ENCODE data around the gene TSPAN18. TPM values are rescaled to one million over a fixed set of nuclear protein-coding genes. Genes with fewer than 3 reads are reported as not detected.

Gene TSPAN18
- total RNA-seq, 4 donors from 2014 or later = 27.7 to 70.1 (median 50.2) TPM

GRCh38 chr11:44876906-44877305, 150.1 kb downstream of the TSPAN18 start:
- intact Hi-C loops (cut with DNase I) = no loop called here
- no peaks in the 10 kb centered on the region for H3K27me3 ChIP-seq
- TF ChIP-seq POLR2AphosphoS5 (IDR thresholded peaks at IDR 0.05) = no peak
- no peak for TF ChIP-seq EP300 (IDR thresholded peaks at IDR 0.05)
- TF ChIP-seq, protein P1, sequence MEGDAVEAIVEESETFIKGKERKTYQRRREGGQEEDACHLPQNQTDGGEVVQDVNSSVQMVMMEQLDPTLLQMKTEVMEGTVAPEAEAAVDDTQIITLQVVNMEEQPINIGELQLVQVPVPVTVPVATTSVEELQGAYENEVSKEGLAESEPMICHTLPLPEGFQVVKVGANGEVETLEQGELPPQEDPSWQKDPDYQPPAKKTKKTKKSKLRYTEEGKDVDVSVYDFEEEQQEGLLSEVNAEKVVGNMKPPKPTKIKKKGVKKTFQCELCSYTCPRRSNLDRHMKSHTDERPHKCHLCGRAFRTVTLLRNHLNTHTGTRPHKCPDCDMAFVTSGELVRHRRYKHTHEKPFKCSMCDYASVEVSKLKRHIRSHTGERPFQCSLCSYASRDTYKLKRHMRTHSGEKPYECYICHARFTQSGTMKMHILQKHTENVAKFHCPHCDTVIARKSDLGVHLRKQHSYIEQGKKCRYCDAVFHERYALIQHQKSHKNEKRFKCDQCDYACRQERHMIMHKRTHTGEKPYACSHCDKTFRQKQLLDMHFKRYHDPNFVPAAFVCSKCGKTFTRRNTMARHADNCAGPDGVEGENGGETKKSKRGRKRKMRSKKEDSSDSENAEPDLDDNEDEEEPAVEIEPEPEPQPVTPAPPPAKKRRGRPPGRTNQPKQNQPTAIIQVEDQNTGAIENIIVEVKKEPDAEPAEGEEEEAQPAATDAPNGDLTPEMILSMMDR (IDR thresholded peaks at IDR 0.05) = no peak
- TF ChIP-seq POLR2A (IDR thresholded peaks at IDR 0.05; ENCODE audit: low read depth) = no peak
- 82% methylated on average over 8 of the region's 12 CpGs for WGBS
- H3K36me3 ChIP-seq = peaks cover 0 to 5% (median 0%) of the 10 kb centered on the region in 4 donors
- peaks cover 0 to 42% (median 29%) of the 10 kb centered on the region in 4 donors for H3K4me1 ChIP-seq
- H3K9me3 ChIP-seq = no peaks in the 10 kb centered on the region
- DNase-seq (ENCODE audit: extremely low spot score) = no peak
- no peak overlapping the region for H3K4me3 ChIP-seq
- H3K27ac ChIP-seq (replicated peaks in 1 of 4) = no peak overlapping the region

- WGBS = 58% methylated on average over 17 of the region's 26 CpGs
- no peak for TF ChIP-seq POLR2A (IDR thresholded peaks at IDR 0.05; ENCODE audit: low read depth)
- TF ChIP-seq EP300 (IDR thresholded peaks at IDR 0.05) = no peak
- H3K4me3 ChIP-seq = peak overlapping the region; percentile 11 to 41 (median 29)
- no peaks in the 10 kb centered on the region for H3K27me3 ChIP-seq
- peak overlapping the region in 2 of 4 donors; percentile 43 to 58 for H3K27ac ChIP-seq (replicated peaks in 1 of 4)
- no peak for DNase-seq (ENCODE audit: extremely low spot score)
- intact Hi-C loops (cut with DNase I) = no loop called here
- H3K9me3 ChIP-seq = no peaks in the 10 kb centered on the region
- peaks cover 0 to 5% (median 0%) of the 10 kb centered on the region in 4 donors for H3K36me3 ChIP-seq
- H3K4me1 ChIP-seq = peaks cover 2 to 46% (median 31%) of the 10 kb centered on the region in 4 donors
Measured at GRCh38 chr11:44877571-44878497, 151.1 kb downstream of the TSPAN18 start.

- intact Hi-C loops (cut with DNase I) = no loop called here
- TF ChIP-seq EP300 (IDR thresholded peaks at IDR 0.05) (no peak), POLR2A (IDR thresholded peaks at IDR 0.05; ENCODE audit: low read depth) (no peak), POLR2AphosphoS5 (IDR thresholded peaks at IDR 0.05) (no peak)
- TF ChIP-seq, protein P1 (IDR thresholded peaks at IDR 0.05) = no peak
- Histone ChIP-seq H3K36me3 (peaks cover 0 to 5% (median 0%) of the 10 kb centered on the region in 4 donors), H3K4me3 (no peak overlapping the region), H3K9me3 (no peaks in the 10 kb centered on the region), H3K4me1 (peaks cover 3 to 53% (median 30%) of the 10 kb centered on the region in 4 donors), H3K27ac (replicated peaks in 1 of 4) (no peak overlapping the region), H3K27me3 (no peaks in the 10 kb centered on the region)
- 86% methylated on average over 6 of the region's 6 CpGs for WGBS
- no peak for DNase-seq (ENCODE audit: extremely low spot score)
Measured at GRCh38 chr11:44878711-44879110, 151.9 kb downstream of the TSPAN18 start.

DNA sequence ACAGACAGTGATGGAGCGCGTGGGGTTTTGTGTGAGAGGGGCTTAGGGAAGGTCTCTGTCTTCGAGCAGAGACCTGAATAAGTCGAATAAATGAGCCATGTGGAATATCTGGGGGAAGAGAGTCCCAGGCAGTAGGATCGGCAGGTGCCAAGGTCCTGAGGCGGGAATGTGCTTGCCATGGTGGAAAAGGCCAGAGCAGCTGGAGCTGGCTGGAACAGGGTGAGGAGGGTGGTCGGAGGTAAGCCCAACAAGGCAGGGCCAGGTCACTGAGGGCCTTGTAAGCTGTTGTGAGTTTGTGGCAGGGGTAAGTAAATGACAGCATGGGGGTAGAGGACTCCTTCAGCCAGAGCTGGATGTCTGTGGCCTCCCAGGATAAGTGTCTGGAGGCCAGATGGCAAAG, 152.7 kb downstream of the TSPAN18 start:
- Histone ChIP-seq H3K9me3 (no peaks in the 10 kb centered on the region), H3K4me3 (no peak overlapping the region), H3K36me3 (peaks cover 0 to 5% (median 0%) of the 10 kb centered on the region in 4 donors), H3K27me3 (no peaks in the 10 kb centered on the region), H3K27ac (replicated peaks in 1 of 4) (peak overlapping the region in 1 of 4 donors; percentile 2), H3K4me1 (peaks cover 3 to 52% (median 30%) of the 10 kb centered on the region in 4 donors)
- intact Hi-C loops (cut with DNase I) = no loop called here
- DNase-seq (ENCODE audit: extremely low spot score) = no peak
- TF ChIP-seq EP300 (IDR thresholded peaks at IDR 0.05) = no peak
- TF ChIP-seq POLR2A (IDR thresholded peaks at IDR 0.05; ENCODE audit: low read depth) = no peak
- no peak for TF ChIP-seq POLR2AphosphoS5 (IDR thresholded peaks at IDR 0.05)
- TF ChIP-seq, protein P1 (IDR thresholded peaks at IDR 0.05) = no peak
- WGBS = 95% methylated on average over 7 of the region's 7 CpGs

GRCh38 chr11:44880511-44880910, 153.7 kb downstream of the TSPAN18 start:
- peaks cover 3 to 52% (median 33%) of the 10 kb centered on the region in 4 donors for H3K4me1 ChIP-seq
- 67% methylated on average over 2 of the region's 6 CpGs for WGBS
- H3K36me3 ChIP-seq = peaks cover 0 to 5% (median 0%) of the 10 kb centered on the region in 4 donors
- DNase-seq (ENCODE audit: extremely low spot score) = no peak
- no peaks in the 10 kb centered on the region for H3K9me3 ChIP-seq
- no peaks in the 10 kb centered on the region for H3K27me3 ChIP-seq
- H3K27ac ChIP-seq (replicated peaks in 1 of 4) = no peak overlapping the region
- no peak for TF ChIP-seq POLR2A (IDR thresholded peaks at IDR 0.05; ENCODE audit: low read depth)
- TF ChIP-seq, protein P1 (IDR thresholded peaks at IDR 0.05) = no peak
- no peak for TF ChIP-seq EP300 (IDR thresholded peaks at IDR 0.05)
- TF ChIP-seq POLR2AphosphoS5 (IDR thresholded peaks at IDR 0.05) = no peak
- H3K4me3 ChIP-seq = no peak overlapping the region
- intact Hi-C loops (cut with DNase I) = no loop called here
